NCI-H2227 treated with DMSO at 0.1 percent for 48 hours (cell line): ENCODE measurements around the gene POP4.
"Not testable (repeated sequence)": the region's sequence is repeated elsewhere in the genome, so short reads cannot be mapped to it uniquely, and the experiment has no call there.

Experiments used
- DNase-seq: peaks from one replicate; lab custom pipeline; 2025; lab: John Stamatoyannopoulos, UW

Gene POP4

GRCh38 chr19:29610574-29611271 lies 4.6 kb downstream of the POP4 start:
- peak; percentile 97 for DNase-seq

GRCh38 chr19:29612121-29612520 lies 6.0 kb downstream of the POP4 start:
- no peak for DNase-seq

GRCh38 chr19:29612801-29613595 lies 6.9 kb downstream of the POP4 start:
- no peak for DNase-seq

GRCh38 chr19:29614046-29614445 lies 8.0 kb downstream of the POP4 start:
- no peak for DNase-seq

GRCh38 chr19:29614780-29615179 lies 8.7 kb downstream of the POP4 start:
- DNase-seq, result no peak

- no peak for DNase-seq
Measured at GRCh38 chr19:29615891-29616425, 9.9 kb downstream of the POP4 start.

DNA sequence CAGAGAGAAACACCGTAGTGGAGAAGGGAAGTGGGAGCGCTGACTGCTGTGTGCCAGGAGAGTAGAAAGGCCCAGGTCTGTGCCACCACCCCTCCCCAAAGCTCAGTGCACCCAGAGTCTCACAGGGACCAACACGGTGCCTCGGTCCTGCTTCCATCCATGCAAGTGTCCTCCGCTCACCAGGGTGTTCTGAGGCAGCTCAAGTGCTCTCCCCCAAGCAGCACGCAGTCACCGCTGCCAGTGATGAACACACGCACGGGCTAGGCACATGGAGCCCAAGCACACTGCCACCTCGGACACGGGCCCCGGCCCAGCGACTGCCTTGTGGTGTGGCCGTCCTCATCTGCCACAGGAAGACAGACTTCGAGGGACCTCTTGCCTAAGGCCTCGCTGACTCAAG lies 10.5 kb downstream of the POP4 start:
- DNase-seq, result no peak

GRCh38 chr19:29617366-29618266 lies 11.5 kb downstream of the POP4 start:
- no peak for DNase-seq

GRCh38 chr19:29618434-29618833 lies 12.4 kb downstream of the POP4 start:
- DNase-seq, result no peak

GRCh38 chr19:29618871-29619270 lies 12.8 kb downstream of the POP4 start:
- no peak for DNase-seq

- DNase-seq, result no peak
Measured at GRCh38 chr19:29620931-29621351, 14.9 kb downstream of the POP4 start.

- no peak for DNase-seq
Measured at GRCh38 chr19:29622166-29623070, 16.3 kb downstream of the POP4 start.

DNA sequence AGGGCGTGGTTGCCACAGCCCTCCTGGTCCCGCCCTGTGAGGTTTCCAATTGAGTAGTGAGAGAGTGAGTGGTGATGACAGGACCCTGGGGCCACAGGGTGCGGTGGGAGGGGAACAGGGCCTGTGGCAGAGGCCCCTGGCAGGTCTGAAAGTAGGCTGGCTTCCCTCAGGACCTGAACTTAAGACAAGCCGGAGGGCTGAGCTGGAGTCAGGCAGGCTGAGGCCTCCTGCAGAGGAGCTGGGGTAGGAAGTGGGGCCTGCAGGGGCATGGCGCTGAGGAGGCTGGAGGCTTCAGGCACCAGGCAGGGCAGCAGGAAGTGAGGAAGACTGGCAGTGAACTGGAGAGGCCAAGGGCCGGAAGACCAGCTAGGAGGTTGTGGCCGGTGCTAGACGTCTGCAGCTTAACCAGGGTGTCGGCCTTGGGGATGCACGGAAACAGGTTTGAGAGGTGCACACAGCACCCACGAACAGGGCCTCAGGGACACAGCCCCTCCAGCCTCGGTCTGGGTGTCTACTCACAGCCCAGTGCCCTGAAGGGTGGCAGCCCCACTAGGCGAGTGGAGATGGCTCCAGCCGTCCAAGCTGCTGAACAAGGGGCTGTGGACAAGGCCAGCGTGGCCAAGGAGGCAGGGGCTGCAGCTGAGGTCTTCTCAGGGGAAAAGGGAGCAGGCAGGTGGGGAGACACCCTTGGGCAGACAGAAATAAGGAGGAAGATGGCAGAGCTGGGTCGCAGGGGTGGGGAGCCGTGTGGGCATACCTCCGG lies 17.8 kb downstream of the POP4 start:
- no peak for DNase-seq

GRCh38 chr19:29624489-29625185 lies 18.6 kb downstream of the POP4 start:
- no peak for DNase-seq

DNA sequence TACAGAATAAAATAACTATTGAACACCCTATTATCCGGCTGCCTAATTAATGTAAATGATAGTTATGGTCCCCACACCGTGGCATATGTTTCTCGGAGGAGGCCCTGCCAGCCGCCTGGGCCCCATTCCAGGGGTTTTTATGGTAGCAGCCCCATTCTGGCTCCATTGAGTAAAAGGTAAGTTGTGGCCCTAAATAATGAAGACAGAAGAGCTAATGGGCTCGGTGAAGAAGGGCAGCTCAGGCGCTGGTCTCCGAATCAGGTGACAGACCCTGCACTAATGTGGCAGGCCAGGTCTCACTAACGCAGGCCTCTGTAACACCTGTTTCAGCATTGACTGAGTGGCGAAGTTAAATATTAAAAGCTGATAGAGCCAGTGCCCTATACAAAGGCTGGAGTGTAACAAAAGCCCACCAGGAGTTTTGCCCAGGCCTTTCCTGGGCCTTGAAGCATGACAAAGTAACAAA lies 19.1 kb downstream of the POP4 start:
- no peak for DNase-seq

GRCh38 chr19:29626386-29626785 lies 20.3 kb downstream of the POP4 start:
- no peak for DNase-seq

GRCh38 chr19:29626832-29627231 lies 20.7 kb downstream of the POP4 start:
- not testable (repeated sequence) for DNase-seq

- no peak for DNase-seq
Measured at GRCh38 chr19:29628661-29629385, 22.7 kb downstream of the POP4 start.
